Naive thymus-derived CD8-positive, alpha-beta T cell (primary cell): ENCODE results near the gene CORO1C. TPM values are rescaled to one million over a fixed set of nuclear protein-coding genes. Genes with fewer than 3 reads are reported as not detected.
"Not testable (repeated sequence)": the region's sequence is repeated elsewhere in the genome, so short reads cannot be mapped to it uniquely, and the experiment has no call there.

Experiments used
- ATAC-seq, 2 donors: fragments of 150-1000 bp; cut with Tn5 transposase in 1 of 2; sonication (Bioruptor Pico), chemical (Tn5 transposase) in 1 of 2; 1 replicate in 1 of 2; 2 replicates in 1 of 2; pipeline ENCODE4 v1.10.0; 2021; ENCODE audit warnings: mild to moderate bottlenecking in 2 of 2, moderate library complexity in 2 of 2
- POLR2A ChIA-PET: fragments of 350-600 bp; sonication (Branson Sonifier 250); formaldehyde crosslinking; loops from one replicate; lab custom pipeline; 2021; ENCODE audit warnings: antibody characterized with exemption; lab: Charles Lee
- DNase-seq, 10 donors: peaks; one replicate each; pipeline versions ENCODE4 v3.0.0 to v3.0.0-alpha.2; 2020 to 2022
- H3K27ac Mint-ChIP-seq, 10 donors: one replicate each; pipeline ENCODE4 v1.8.0; 2020 to 2022; ENCODE audit warnings: mild to moderate bottlenecking in 10 of 10, mixed read lengths in 10 of 10, moderate library complexity in 4 of 10, inconsistent platforms in 1 of 10
- H3K27me3 Mint-ChIP-seq, 5 donors: one replicate each; pipeline ENCODE4 v1.8.0; 2021 to 2022; ENCODE audit warnings: mixed read lengths in 5 of 5
- H3K36me3 Mint-ChIP-seq, 3 donors: one replicate each; pipeline ENCODE4 v1.8.0; 2020 to 2022; ENCODE audit warnings: mixed read lengths in 3 of 3, mild to moderate bottlenecking in 2 of 3, inconsistent platforms in 1 of 3
- H3K4me1 Mint-ChIP-seq, 4 donors: one replicate each; pipeline ENCODE4 v1.8.0; 2021 to 2022; ENCODE audit warnings: mixed read lengths in 4 of 4
- H3K4me3 Mint-ChIP-seq, 10 donors: one replicate each; pipeline ENCODE4 v1.8.0; 2020 to 2022; ENCODE audit warnings: mild to moderate bottlenecking in 10 of 10, mixed read lengths in 10 of 10, moderate library complexity in 6 of 10, inconsistent platforms in 1 of 10
- H3K9me3 Mint-ChIP-seq, 9 donors: one replicate each; pipeline ENCODE4 v1.8.0; 2020 to 2022; ENCODE audit warnings: mixed read lengths in 9 of 9, mild to moderate bottlenecking in 3 of 9, inconsistent platforms in 1 of 9, moderate library complexity in 1 of 9
- polyA plus RNA-seq, 3 donors: library from polyadenylated mRNA; unstranded; fragments of 300-500 nt; fragmentation: Illumina TruSeq; gene quantifications; one replicate each; pipeline ENCODE4 v1.2.3, GENCODE V29; 2021
- total RNA-seq, 8 experiments: library from RNA in 2 of 8; stranded (reverse) in 2 of 8; gene quantifications; one replicate each; pipeline ENCODE4 v1.2.3 and lab custom pipeline; 2021 to 2026

The CORO1C gene
- total and polyA plus RNA-seq, 5 experiments from 2014 or later = 5.0 to 13.1 (median 6.5) TPM

DNA sequence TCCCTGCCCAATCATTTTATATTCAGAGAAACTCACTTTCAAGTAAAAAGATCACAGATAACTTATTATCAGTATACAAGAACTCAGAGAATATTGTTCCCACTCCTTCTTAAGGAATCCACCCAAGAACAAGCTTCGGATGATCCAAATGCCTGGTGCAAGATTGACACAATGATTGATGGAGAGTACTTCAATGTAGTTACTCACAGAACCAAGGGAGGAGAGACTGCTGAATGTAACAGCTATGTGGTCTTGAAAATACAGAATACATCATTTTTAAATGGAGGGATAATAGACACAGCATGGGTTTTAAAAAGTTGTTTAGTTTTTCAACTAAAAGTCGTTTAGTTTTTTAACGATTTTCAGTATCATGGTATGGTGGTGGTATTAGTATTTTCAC, 59.3 kb downstream of the CORO1C start:
- Mint-ChIP-seq H3K27ac (no peak overlapping the region), H3K27me3 (no peaks in the 10 kb centered on the region), H3K9me3 (no peaks in the 10 kb centered on the region), H3K36me3 (peaks cover 0 to 8% (median 5%) of the 10 kb centered on the region in 3 donors), H3K4me3 (no peak overlapping the region), H3K4me1 (peaks cover 0 to 5% (median 3%) of the 10 kb centered on the region in 4 donors)
- DNase-seq = no peak
- POLR2A ChIA-PET = no interaction called here
- no peak for ATAC-seq

DNA sequence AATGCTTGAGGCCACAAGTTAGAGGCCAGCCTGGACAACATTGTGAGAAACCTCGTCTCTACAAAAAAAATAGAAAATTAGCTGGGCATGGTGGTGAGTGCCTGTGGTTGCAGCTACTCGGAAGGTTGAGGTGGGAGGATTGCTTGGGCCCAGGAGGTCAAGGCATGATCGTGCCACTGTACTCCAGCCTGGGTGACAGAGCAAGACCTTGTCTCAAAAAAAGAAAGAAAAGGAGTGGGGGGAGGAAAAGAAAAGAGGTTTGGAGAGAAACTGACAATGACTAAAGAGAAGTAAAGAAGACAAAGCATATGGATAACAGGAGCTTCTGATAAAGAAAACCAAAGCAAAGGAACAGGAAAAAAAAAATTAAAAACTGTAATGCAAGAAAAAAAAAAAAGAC, 60.2 kb downstream of the CORO1C start:
- H3K9me3 Mint-ChIP-seq = no peaks in the 10 kb centered on the region
- DNase-seq = no peak
- no peaks in the 10 kb centered on the region for H3K27me3 Mint-ChIP-seq
- peaks cover 0 to 6% (median 5%) of the 10 kb centered on the region in 3 donors for H3K36me3 Mint-ChIP-seq
- peak overlapping the region in 1 of 10 donors; percentile 27 for H3K27ac Mint-ChIP-seq
- H3K4me1 Mint-ChIP-seq = peaks cover 0 to 9% (median 3%) of the 10 kb centered on the region in 4 donors
- POLR2A ChIA-PET = no interaction called here
- H3K4me3 Mint-ChIP-seq = no peak overlapping the region
- no peak for ATAC-seq

DNA sequence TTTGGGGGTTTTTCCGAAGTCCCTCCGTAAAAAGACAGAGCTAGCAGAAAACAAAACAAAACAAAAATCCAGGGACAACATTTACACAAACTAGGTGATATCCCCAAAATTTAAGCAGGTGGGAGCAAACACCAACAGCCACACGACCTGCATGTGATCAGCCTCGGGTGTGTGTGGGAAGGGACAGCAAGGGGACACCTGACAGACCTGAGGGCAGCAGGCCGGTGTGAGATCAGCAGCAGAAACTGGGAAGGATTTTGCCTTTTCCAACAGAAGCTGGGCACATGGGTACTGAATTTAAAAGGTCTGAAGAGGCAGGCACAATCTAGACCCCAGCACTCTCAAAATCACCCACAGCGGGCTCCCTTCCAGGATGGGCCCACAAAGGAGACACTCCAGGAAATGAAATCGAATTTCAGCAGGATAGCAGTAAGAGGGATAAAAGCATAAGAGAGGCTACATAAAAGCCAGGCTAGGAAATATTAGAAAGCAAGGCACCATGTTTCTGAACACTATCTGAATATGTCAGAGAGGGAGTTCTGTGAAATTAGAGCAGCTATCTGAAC, 61.2 kb downstream of the CORO1C start:
- DNase-seq (no peak), ATAC-seq (no peak)
- H3K27ac Mint-ChIP-seq = no peak overlapping the region
- no peaks in the 10 kb centered on the region for H3K36me3 Mint-ChIP-seq
- no peak overlapping the region for H3K4me3 Mint-ChIP-seq
- no peaks in the 10 kb centered on the region for H3K9me3 Mint-ChIP-seq
- POLR2A ChIA-PET = no interaction called here
- no peaks in the 10 kb centered on the region for H3K27me3 Mint-ChIP-seq
- peaks cover 0 to 18% (median 0%) of the 10 kb centered on the region in 4 donors for H3K4me1 Mint-ChIP-seq

- POLR2A ChIA-PET = no interaction called here
- no peak for DNase-seq
- ATAC-seq = no peak
- Mint-ChIP-seq H3K27ac (no peak overlapping the region), H3K4me1 (peaks cover 4 to 33% (median 9%) of the 10 kb centered on the region in 4 donors), H3K4me3 (no peak overlapping the region), H3K27me3 (no peaks in the 10 kb centered on the region), H3K36me3 (no peaks in the 10 kb centered on the region), H3K9me3 (no peaks in the 10 kb centered on the region)
Observed at GRCh38 chr12:108668542-108668941, 62.8 kb downstream of the CORO1C start.

- no peaks in the 10 kb centered on the region for H3K9me3 Mint-ChIP-seq
- POLR2A ChIA-PET = no interaction called here
Observed at GRCh38 chr12:108668063-108668462, 63.3 kb downstream of the CORO1C start.

GRCh38 chr12:108667349-108667748, 64.0 kb downstream of the CORO1C start:
- H3K27ac Mint-ChIP-seq = no peak overlapping the region
- POLR2A ChIA-PET = no interaction called here
- H3K27me3 Mint-ChIP-seq = no peaks in the 10 kb centered on the region
- DNase-seq = no peak
- no peaks in the 10 kb centered on the region for H3K36me3 Mint-ChIP-seq
- no peak for ATAC-seq
- H3K9me3 Mint-ChIP-seq = no peaks in the 10 kb centered on the region
- H3K4me1 Mint-ChIP-seq = peaks cover 4 to 37% (median 9%) of the 10 kb centered on the region in 4 donors
- no peak overlapping the region for H3K4me3 Mint-ChIP-seq

More at GRCh38 chr12:108668063-108668462, 63.3 kb downstream of the CORO1C start:
- Mint-ChIP-seq H3K27me3 (no peaks in the 10 kb centered on the region), H3K36me3 (no peaks in the 10 kb centered on the region), H3K4me3 (no peak overlapping the region), H3K27ac (no peak overlapping the region), H3K4me1 (peaks cover 4 to 37% (median 9%) of the 10 kb centered on the region in 4 donors)
- no peak for ATAC-seq
- no peak for DNase-seq

GRCh38 chr12:108666401-108666881, 64.9 kb downstream of the CORO1C start:
- H3K4me3 Mint-ChIP-seq = no peak overlapping the region
- H3K27ac Mint-ChIP-seq = no peak overlapping the region
- ATAC-seq (no peak), DNase-seq (no peak)
- no peaks in the 10 kb centered on the region for H3K36me3 Mint-ChIP-seq
- H3K4me1 Mint-ChIP-seq = peaks cover 4 to 37% (median 9%) of the 10 kb centered on the region in 4 donors
- POLR2A ChIA-PET = interaction anchor here (0.6 to 1.3 kb wide), 4 partner anchors 31 to 136 kb away, joined by 3 to 6 read pairs (median 4); partner anchors contain the start of gene SELPLG
- H3K27me3 Mint-ChIP-seq = no peaks in the 10 kb centered on the region
- H3K9me3 Mint-ChIP-seq = no peaks in the 10 kb centered on the region

- no peak for ATAC-seq
- POLR2A ChIA-PET = interaction anchor here (0.6 to 2.0 kb wide), 6 partner anchors 30 to 138 kb away, joined by 3 to 7 read pairs (median 6); partner anchors contain the start of genes ISCU and SELPLG
- Mint-ChIP-seq H3K36me3 (no peaks in the 10 kb centered on the region), H3K4me1 (peaks cover 4 to 37% (median 9%) of the 10 kb centered on the region in 4 donors), H3K4me3 (no peak overlapping the region), H3K27ac (peak overlapping the region in 1 of 10 donors; percentile 31), H3K27me3 (no peaks in the 10 kb centered on the region), H3K9me3 (no peaks in the 10 kb centered on the region)
- no peak for DNase-seq
Observed at GRCh38 chr12:108665608-108666202, 65.6 kb downstream of the CORO1C start.

- no peaks in the 10 kb centered on the region for H3K36me3 Mint-ChIP-seq
- ATAC-seq (peak; percentile 99), DNase-seq (peak; percentile 47 to 91 (median 82))
- POLR2A ChIA-PET = interaction anchor here (0.7 to 2.0 kb wide), 9 partner anchors 11 to 139 kb away, joined by 3 to 30 read pairs (median 7); partner anchors contain the start of genes ISCU and SELPLG
- H3K27me3 Mint-ChIP-seq = no peaks in the 10 kb centered on the region
- H3K4me3 Mint-ChIP-seq = peak overlapping the region in 3 of 10 donors; percentile 21 to 55 (median 39)
- H3K4me1 Mint-ChIP-seq = peaks cover 4 to 37% (median 9%) of the 10 kb centered on the region in 4 donors
- no peaks in the 10 kb centered on the region for H3K9me3 Mint-ChIP-seq
- H3K27ac Mint-ChIP-seq = peak overlapping the region in 9 of 10 donors; percentile 62 to 95 (median 84)
Observed at GRCh38 chr12:108664338-108665258, 66.7 kb downstream of the CORO1C start.

DNA sequence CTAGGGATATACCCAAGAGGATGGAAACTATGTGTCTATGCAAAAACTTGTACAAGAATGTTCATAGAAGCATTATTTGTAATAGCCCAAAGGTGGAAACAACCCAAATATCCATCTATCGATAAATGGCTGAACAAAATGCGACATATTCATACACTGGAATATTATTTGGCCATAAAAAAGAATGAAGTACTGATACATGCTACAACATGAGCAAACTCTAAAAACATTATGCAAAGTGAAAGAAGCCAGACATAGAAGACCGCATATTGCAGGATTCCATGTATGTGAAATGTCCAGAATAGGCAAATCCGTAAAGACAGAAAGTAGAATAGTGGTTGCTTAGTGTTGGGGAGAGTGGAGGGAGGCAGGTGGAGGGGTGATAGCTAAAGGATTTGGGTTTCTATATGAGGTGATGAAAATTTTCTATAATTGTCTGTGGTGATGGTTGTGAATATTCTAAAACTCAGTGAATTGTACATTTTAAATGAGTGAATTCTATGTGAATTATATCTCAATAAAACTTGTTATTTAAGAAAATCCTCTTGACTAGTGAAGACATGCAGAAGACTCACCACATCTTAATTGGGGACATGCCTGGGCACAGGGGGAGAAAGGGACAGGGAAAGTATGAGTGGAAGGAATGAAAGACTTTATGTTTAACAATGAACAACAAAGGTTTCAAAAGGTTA, 67.8 kb downstream of the CORO1C start:
- H3K36me3 Mint-ChIP-seq = peaks cover 0 to 2% (median 0%) of the 10 kb centered on the region in 3 donors
- no peaks in the 10 kb centered on the region for H3K9me3 Mint-ChIP-seq
- no peak overlapping the region for H3K4me3 Mint-ChIP-seq
- no peaks in the 10 kb centered on the region for H3K27me3 Mint-ChIP-seq
- ATAC-seq (no peak), DNase-seq (no peak)
- peaks cover 4 to 37% (median 9%) of the 10 kb centered on the region in 4 donors for H3K4me1 Mint-ChIP-seq
- peak overlapping the region in 7 of 10 donors; percentile 7 to 95 (median 75) for H3K27ac Mint-ChIP-seq
- POLR2A ChIA-PET = interaction anchor here (0.7 to 2.0 kb wide), 7 partner anchors 10 to 140 kb away, joined by 3 to 30 read pairs (median 7); partner anchors contain the start of gene SELPLG

DNA sequence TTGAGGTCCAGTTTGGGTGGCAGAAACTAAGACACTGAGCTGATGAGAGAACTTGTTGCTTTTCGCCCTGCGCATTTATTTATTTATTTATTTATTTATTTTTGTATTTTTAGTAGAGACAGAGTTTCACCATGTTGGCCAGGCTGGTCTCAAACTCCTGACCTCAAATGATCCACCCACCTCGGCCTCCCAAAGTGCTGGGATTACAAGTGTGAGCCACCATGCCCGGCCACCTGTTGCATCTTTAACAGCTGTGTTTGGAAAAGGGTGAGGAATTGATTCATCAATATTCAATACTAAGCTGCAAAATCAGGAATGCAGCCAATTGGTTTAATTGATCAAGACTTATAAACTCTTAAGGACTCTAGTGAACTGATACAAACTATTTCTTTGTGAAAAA, 73.2 kb downstream of the CORO1C start:
- not testable (repeated sequence) for H3K27ac Mint-ChIP-seq, H3K36me3 Mint-ChIP-seq, H3K4me3 Mint-ChIP-seq, H3K27me3 Mint-ChIP-seq, H3K4me1 Mint-ChIP-seq, H3K9me3 Mint-ChIP-seq, ATAC-seq, DNase-seq
- POLR2A ChIA-PET = interaction anchor here (0.7 kb wide), 1 partner anchor 24 kb away, joined by 3 read pairs; the partner anchor contains the start of gene SELPLG
